ENCODE measurements around the gene CCDC159.

DNA sequence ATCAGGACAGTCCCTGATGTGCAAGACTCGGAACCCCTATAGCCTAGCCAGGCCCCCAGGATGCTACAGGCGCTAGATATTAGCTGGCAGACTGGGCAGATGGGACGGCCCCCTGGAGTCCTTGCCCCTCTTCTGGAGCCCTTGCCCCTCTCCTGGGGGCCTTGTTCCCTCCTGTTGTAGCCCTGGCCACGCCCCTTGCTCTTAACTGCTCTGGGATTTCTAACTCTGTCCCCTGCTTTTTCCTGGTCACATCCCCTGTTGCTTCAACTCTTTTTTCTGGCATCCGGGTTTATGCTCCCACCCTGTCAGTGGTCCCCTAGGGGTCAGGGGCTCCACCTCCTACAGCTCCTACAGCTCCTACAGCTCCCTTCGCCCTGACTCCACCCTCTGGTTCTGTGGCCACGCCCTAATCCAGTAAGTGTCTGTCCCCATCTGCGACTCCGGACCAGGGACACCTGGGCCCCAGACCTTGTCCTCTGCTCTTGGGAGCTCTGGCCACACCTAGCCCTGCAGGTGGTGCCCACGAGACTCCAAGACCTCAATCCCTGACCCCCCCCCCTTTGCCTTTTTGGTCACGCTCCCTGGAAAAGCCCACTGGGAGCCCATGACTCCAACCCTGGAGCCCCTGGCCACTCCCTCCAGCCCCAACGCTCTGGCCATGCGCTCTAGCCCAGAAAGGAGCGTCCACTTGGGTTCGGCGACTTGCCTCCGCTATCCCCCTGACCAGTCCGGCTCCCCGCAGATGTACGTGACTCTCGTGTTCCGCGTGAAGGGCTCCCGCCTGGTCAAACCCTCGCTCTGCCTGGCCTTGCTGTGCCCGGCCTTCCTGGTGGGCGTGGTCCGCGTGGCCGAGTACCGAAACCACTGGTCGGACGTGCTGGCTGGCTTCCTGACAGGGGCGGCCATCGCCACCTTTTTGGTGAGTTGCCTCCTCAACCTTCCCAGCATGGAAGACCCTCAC is 15.7 kb downstream of the CCDC159 start:
- TF ChIP-seq, protein P1, sequence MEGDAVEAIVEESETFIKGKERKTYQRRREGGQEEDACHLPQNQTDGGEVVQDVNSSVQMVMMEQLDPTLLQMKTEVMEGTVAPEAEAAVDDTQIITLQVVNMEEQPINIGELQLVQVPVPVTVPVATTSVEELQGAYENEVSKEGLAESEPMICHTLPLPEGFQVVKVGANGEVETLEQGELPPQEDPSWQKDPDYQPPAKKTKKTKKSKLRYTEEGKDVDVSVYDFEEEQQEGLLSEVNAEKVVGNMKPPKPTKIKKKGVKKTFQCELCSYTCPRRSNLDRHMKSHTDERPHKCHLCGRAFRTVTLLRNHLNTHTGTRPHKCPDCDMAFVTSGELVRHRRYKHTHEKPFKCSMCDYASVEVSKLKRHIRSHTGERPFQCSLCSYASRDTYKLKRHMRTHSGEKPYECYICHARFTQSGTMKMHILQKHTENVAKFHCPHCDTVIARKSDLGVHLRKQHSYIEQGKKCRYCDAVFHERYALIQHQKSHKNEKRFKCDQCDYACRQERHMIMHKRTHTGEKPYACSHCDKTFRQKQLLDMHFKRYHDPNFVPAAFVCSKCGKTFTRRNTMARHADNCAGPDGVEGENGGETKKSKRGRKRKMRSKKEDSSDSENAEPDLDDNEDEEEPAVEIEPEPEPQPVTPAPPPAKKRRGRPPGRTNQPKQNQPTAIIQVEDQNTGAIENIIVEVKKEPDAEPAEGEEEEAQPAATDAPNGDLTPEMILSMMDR (IDR thresholded peaks at IDR 0.05): no peak
- no peak for TF ChIP-seq POLR2A (IDR thresholded peaks at IDR 0.05)

All from right lobe of liver (tissue), 4 donors.